ENCODE measurements around the gene HPS3.

GRCh38 chr3:149221783-149222517 lies 92.5 kb downstream of the HPS3 start, which contains the start of gene CP:
- TF ChIP-seq POLR2A (IDR thresholded peaks at IDR 0.05; ENCODE audit: low read length) (no peak), GATA1 (IDR thresholded peaks at IDR 0.05; ENCODE audit: low read depth, low read length) (no peak)

Measured in erythroblast (primary cell).